Gastroesophageal sphincter (tissue), 3 donors: ENCODE measurements around the gene SUCLG2.

Experiments
- EP300 ChIP-seq: sonication (generic); formaldehyde crosslinking; IDR thresholded peaks from one replicate; pipeline ENCODE4 v1.6.1; 2017; ENCODE audit warnings: antibody characterized with exemption, mild to moderate bottlenecking
- POLR2A ChIP-seq, 2 donors: fragments of 450-650 bp; IDR thresholded peaks; one replicate each; pipeline ENCODE4 v1.6.1; 2017; ENCODE audit warnings: antibody characterized with exemption in 2 of 2, mild to moderate bottlenecking in 2 of 2, moderate library complexity in 1 of 2
- POLR2AphosphoS5 ChIP-seq: sonication (generic); formaldehyde crosslinking; IDR thresholded peaks from one replicate; pipeline ENCODE4 v1.6.1; 2017; ENCODE audit warnings: antibody characterized with exemption
- TF ChIP-seq, protein P1 (sequence below), 4 experiments: fragments of 200-600 bp in 2 of 4; fragments of 450-650 bp in 2 of 4; sonication (generic) in 1 of 4; IDR thresholded peaks; one replicate each; pipeline ENCODE4 v1.5.1; 2017 to 2019; ENCODE audit warnings: antibody characterized with exemption in 4 of 4, mild to moderate bottlenecking in 2 of 4, moderate library complexity in 2 of 4

DNA sequence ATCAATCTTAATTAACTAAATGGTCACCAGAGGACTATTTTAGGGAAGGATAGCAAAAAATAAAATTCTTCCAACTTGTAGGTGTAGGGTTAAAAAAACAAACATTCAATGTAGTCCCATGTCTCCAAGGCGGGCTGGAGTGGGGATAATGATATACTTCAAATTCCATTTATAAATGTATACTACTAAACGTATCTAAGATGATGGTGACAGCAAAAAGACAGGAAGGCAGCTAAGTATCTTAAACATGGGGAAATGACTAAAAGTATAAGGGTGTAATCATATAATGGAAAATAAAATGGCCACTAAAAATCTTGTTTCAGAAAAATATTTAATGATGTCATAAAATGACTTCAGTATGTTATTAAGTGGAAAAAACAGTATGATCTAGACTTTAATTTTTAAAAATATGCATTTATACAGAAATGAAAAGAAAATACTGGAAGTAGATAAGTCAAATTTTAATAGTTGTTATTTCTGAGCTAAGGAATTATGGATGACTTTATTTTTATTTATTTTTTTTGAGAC is 181.7 kb downstream of the SUCLG2 start:
- TF ChIP-seq, protein P1, sequence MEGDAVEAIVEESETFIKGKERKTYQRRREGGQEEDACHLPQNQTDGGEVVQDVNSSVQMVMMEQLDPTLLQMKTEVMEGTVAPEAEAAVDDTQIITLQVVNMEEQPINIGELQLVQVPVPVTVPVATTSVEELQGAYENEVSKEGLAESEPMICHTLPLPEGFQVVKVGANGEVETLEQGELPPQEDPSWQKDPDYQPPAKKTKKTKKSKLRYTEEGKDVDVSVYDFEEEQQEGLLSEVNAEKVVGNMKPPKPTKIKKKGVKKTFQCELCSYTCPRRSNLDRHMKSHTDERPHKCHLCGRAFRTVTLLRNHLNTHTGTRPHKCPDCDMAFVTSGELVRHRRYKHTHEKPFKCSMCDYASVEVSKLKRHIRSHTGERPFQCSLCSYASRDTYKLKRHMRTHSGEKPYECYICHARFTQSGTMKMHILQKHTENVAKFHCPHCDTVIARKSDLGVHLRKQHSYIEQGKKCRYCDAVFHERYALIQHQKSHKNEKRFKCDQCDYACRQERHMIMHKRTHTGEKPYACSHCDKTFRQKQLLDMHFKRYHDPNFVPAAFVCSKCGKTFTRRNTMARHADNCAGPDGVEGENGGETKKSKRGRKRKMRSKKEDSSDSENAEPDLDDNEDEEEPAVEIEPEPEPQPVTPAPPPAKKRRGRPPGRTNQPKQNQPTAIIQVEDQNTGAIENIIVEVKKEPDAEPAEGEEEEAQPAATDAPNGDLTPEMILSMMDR (IDR thresholded peaks at IDR 0.05), result no peak
- TF ChIP-seq POLR2AphosphoS5, result no peak
- TF ChIP-seq POLR2A (IDR thresholded peaks at IDR 0.05), result no peak
- no peak for TF ChIP-seq EP300
